Measurements from ENCODE around the gene FHOD1.

DNA sequence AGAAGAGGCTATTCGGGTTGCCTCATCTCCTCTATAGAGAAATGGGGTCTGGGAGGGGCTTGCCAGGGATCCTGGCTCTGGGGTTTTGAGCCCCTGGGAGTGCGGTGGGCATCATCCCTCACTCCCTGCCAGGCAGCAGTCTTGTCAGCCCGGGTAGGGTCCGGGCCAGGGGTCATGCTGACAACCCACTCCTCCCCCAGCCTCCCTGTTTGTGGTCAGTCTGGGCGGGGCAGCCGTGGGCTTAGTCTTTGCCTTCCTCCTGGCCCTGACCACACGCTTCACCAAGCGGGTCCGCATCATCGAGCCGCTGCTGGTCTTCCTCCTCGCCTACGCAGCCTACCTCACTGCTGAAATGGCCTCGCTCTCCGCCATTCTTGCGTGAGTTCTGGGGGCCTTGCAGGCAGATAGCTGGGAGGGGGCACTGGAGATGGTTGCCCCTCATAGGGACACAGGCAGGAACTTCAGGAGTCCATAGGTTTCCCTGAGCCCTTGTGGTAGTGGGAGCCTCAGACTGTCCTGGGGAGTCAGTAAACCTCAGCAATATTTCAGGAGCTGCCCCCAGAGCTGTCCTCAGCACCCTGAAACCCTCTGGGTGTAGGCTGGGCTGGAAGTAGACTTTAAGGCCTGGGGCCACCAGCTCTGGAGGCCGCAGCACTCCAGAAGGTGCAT is 8.4 kb upstream of the FHOD1 start:
- TF ChIP-seq CTCF (IDR thresholded peaks at IDR 0.05; ENCODE audit: low read length) = no peak
- no peak for TF ChIP-seq EZH2 (IDR thresholded peaks at IDR 0.05; ENCODE audit: borderline replicate concordance, low read length)
